Loucy (cell line): Measurements from ENCODE around the gene MOGAT2.
"Not testable (repeated sequence)": the region's sequence is repeated elsewhere in the genome, so short reads cannot be mapped to it uniquely, and the experiment has no call there.

ENCODE experiments used
- H2AFZ ChIP-seq: fragments of 200-600 bp; sonication (generic); 2 replicates; pipeline ENCODE4 v1.6.0; 2016; ENCODE audit warnings: antibody characterized with exemption, mild to moderate bottlenecking, low read length, moderate library complexity
- H3F3A ChIP-seq: fragments of 200-600 bp; 2 replicates; pipeline ENCODE4 v1.6.0; 2016; ENCODE audit warnings: antibody characterized with exemption, low read depth, mild to moderate bottlenecking
- H3K27me3 ChIP-seq: fragments of 200-600 bp; sonication (generic); 2 replicates; pipeline ENCODE4 v1.6.1; 2014; ENCODE audit warnings: low read length, mild to moderate bottlenecking; ENCODE audit not compliant: insufficient read depth, poor library complexity, severe bottlenecking
- H3K36me3 ChIP-seq: fragments of 200-600 bp; sonication (generic); 2 replicates; pipeline ENCODE4 v1.6.1; 2016; ENCODE audit warnings: low read length; ENCODE audit not compliant: insufficient read depth
- H3K4me1 ChIP-seq: fragments of 200-600 bp; sonication (generic); 2 replicates; pipeline ENCODE4 v1.5.1; 2014; ENCODE audit warnings: low read length, mild to moderate bottlenecking; ENCODE audit not compliant: insufficient read depth, poor library complexity, severe bottlenecking
- H3K4me2 ChIP-seq: fragments of 200-600 bp; sonication (generic); 2 replicates; pipeline ENCODE4 v1.6.0; 2014; ENCODE audit warnings: antibody characterized with exemption, low read length, low read depth, mild to moderate bottlenecking; ENCODE audit not compliant: poor library complexity, severe bottlenecking
- H3K4me3 ChIP-seq: fragments of 200-600 bp; sonication (generic); 2 replicates; pipeline ENCODE4 v1.5.1; 2014; ENCODE audit warnings: low read length, mild to moderate bottlenecking, mixed read lengths; ENCODE audit not compliant: poor library complexity, severe bottlenecking
- H3K79me2 ChIP-seq: fragments of 200-600 bp; sonication (generic); 2 replicates; pipeline ENCODE4 v1.6.1; 2014; ENCODE audit warnings: low read length; ENCODE audit not compliant: insufficient read depth
- H3K9ac ChIP-seq: fragments of 200-600 bp; sonication (generic); 2 replicates; pipeline ENCODE4 v1.6.0; 2014; ENCODE audit warnings: mild to moderate bottlenecking, low read depth, low read length, moderate library complexity; ENCODE audit not compliant: poor library complexity, severe bottlenecking
- H3K9me2 ChIP-seq: fragments of 200-600 bp; sonication (generic); replicated peaks from 2 replicates; pipeline ENCODE4 v1.6.1; 2016; ENCODE audit warnings: low read depth, low read length, mixed read lengths
- H3K9me3 ChIP-seq: fragments of 200-600 bp; sonication (generic); 2 replicates; pipeline ENCODE4 v1.6.1; 2014; ENCODE audit warnings: mild to moderate bottlenecking, antibody characterized with exemption, low read length, low read depth; ENCODE audit not compliant: insufficient read depth
- H4K20me1 ChIP-seq: fragments of 200-600 bp; sonication (generic); 2 replicates; pipeline ENCODE4 v1.6.0; 2014; ENCODE audit warnings: antibody characterized with exemption, low read length, mild to moderate bottlenecking; ENCODE audit not compliant: insufficient read depth, poor library complexity, severe bottlenecking
- CTCF ChIP-seq: fragments of 200-600 bp; sonication (generic); conservative IDR thresholded peaks from 2 replicates; pipeline ENCODE4 v1.5.1; 2014; ENCODE audit warnings: mild to moderate bottlenecking, antibody characterized with exemption, low read length
- EZH2phosphoT487 ChIP-seq: fragments of 200-600 bp; IDR thresholded peaks from 2 replicates; pipeline ENCODE4 v1.6.1; 2018; ENCODE audit warnings: antibody characterized with exemption, mild to moderate bottlenecking, moderate library complexity, borderline replicate concordance

MOGAT2 gene

GRCh38 chr11:75735181-75735845, 17.7 kb downstream of the MOGAT2 start:
- Histone ChIP-seq H4K20me1 (no peaks in the 10 kb centered on the region), H3K4me2 (no peak overlapping the region)

GRCh38 chr11:75737314-75737713, 19.7 kb downstream of the MOGAT2 start:
- Histone ChIP-seq H4K20me1 (no peaks in the 10 kb centered on the region), H3K4me2 (no peak overlapping the region), H3K4me1 (no peaks in the 10 kb centered on the region), H3F3A (no peaks in the 10 kb centered on the region), H3K9ac (no peak overlapping the region), H3K9me2 (no peaks in the 10 kb centered on the region), H3K27me3 (no peaks in the 10 kb centered on the region), H3K9me3 (no peaks in the 10 kb centered on the region), H3K79me2 (no peaks in the 10 kb centered on the region), H3K4me3 (no peak overlapping the region), H2AFZ (no peak overlapping the region), H3K36me3 (no peaks in the 10 kb centered on the region)
- no peak for TF ChIP-seq CTCF

More at GRCh38 chr11:75735181-75735845, 17.7 kb downstream of the MOGAT2 start:
- Histone ChIP-seq H3K4me3 (no peak overlapping the region), H3K9me2 (no peaks in the 10 kb centered on the region), H3K4me1 (no peaks in the 10 kb centered on the region), H3K36me3 (no peaks in the 10 kb centered on the region), H3K27me3 (no peaks in the 10 kb centered on the region), H3K9me3 (no peaks in the 10 kb centered on the region), H2AFZ (no peak overlapping the region), H3K79me2 (no peaks in the 10 kb centered on the region), H3K9ac (no peak overlapping the region), H3F3A (no peaks in the 10 kb centered on the region)
- TF ChIP-seq CTCF = no peak
- no peak for TF ChIP-seq EZH2phosphoT487

- Histone ChIP-seq H3K4me2 (no peak overlapping the region), H3F3A (no peaks in the 10 kb centered on the region), H3K9me2 (no peaks in the 10 kb centered on the region), H3K79me2 (no peaks in the 10 kb centered on the region), H3K4me3 (no peak overlapping the region), H3K9me3 (no peaks in the 10 kb centered on the region), H2AFZ (no peak overlapping the region), H3K36me3 (no peaks in the 10 kb centered on the region), H3K9ac (no peak overlapping the region), H4K20me1 (no peaks in the 10 kb centered on the region), H3K4me1 (no peaks in the 10 kb centered on the region), H3K27me3 (no peaks in the 10 kb centered on the region)
- no peak; the same call in 1 of the 2 replicates for TF ChIP-seq CTCF
- TF ChIP-seq EZH2phosphoT487 = no peak
These were observed 23.0 kb downstream of the MOGAT2 start for GRCh38 chr11:75740681-75741080.

GRCh38 chr11:75743159-75743558, 25.5 kb downstream of the MOGAT2 start:
- not testable (repeated sequence) for H3K36me3 ChIP-seq, H3K4me1 ChIP-seq, H3F3A ChIP-seq, H3K79me2 ChIP-seq, H3K4me2 ChIP-seq, H3K9ac ChIP-seq, H4K20me1 ChIP-seq, H3K9me3 ChIP-seq, H2AFZ ChIP-seq, H3K9me2 ChIP-seq, H3K4me3 ChIP-seq, H3K27me3 ChIP-seq
